GM18507 (cell line): ENCODE measurements around the gene LOXL3.

Experiments used
- DNase-seq: peaks from one replicate; pipeline ENCODE4 v3.0.0; 2011; ENCODE audit warnings: low read depth; ENCODE audit not compliant: insufficient read length; ENCODE audit errors: extremely low spot score
- FAIRE-seq: peaks from 2 replicates; lab custom pipeline; 2011; peaks lifted over from hg19 to GRCh38; lab: Jason Lieb, UNC

LOXL3 gene, protein sequence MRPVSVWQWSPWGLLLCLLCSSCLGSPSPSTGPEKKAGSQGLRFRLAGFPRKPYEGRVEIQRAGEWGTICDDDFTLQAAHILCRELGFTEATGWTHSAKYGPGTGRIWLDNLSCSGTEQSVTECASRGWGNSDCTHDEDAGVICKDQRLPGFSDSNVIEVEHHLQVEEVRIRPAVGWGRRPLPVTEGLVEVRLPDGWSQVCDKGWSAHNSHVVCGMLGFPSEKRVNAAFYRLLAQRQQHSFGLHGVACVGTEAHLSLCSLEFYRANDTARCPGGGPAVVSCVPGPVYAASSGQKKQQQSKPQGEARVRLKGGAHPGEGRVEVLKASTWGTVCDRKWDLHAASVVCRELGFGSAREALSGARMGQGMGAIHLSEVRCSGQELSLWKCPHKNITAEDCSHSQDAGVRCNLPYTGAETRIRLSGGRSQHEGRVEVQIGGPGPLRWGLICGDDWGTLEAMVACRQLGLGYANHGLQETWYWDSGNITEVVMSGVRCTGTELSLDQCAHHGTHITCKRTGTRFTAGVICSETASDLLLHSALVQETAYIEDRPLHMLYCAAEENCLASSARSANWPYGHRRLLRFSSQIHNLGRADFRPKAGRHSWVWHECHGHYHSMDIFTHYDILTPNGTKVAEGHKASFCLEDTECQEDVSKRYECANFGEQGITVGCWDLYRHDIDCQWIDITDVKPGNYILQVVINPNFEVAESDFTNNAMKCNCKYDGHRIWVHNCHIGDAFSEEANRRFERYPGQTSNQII

DNA sequence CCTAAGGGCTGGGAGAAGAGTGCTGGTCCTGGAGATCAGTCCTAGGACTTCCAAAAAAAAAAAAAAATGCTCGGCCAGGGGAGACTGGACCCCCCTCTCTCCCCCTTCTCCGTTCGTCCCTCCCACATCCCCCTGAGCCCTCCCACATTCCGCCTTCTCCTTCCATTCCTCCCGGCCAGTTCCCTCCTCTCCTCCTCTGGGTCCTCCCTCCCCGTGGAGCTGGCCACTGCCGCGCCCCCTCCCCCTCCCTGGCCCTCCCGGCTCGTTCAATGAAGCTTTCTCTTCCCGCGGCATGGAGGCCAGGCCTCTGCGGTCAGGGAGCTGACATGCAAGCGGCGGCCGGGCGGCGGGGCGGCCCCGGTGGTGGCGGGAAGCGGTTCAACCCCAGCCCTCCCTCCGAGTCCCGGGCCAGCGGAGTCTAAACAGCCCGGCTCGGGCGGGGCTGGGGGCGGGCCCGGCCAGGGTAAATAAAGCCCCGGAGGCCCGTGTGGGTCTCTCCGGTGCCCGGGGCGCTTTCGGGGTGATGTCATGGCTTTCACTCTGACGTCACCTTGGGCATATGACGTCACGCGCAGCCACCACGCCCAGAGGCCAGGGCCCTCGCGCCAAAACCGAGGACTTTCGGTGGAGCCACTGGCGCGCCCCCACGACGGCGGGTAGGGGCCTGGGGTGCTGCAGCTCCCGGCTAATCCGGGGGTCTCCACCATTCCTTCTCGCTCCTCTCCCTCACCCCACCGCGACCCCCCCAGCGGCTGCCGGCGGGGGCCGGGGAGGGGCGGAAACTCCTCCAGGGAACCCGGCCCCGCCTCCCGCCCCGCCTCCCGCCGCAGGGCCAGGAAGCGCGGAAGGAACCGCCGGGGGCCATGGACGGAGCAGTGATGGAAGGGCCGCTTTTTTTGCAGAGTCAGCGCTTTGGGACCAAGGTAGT lies at the start of gene LOXL3, which contains the start of gene DOK1:
LOXL3 (minus strand) TSS at position 51 of the 928 bp plus-strand sequence. CDS start 1,308 bp downstream, outside the sequence.
DOK1 (plus strand) TSS at position 829 of the 928 bp plus-strand sequence; CDS start at position 864, 35 bp downstream.
- FAIRE-seq (peak; percentile 81), DNase-seq (peak; percentile 35)

DNA sequence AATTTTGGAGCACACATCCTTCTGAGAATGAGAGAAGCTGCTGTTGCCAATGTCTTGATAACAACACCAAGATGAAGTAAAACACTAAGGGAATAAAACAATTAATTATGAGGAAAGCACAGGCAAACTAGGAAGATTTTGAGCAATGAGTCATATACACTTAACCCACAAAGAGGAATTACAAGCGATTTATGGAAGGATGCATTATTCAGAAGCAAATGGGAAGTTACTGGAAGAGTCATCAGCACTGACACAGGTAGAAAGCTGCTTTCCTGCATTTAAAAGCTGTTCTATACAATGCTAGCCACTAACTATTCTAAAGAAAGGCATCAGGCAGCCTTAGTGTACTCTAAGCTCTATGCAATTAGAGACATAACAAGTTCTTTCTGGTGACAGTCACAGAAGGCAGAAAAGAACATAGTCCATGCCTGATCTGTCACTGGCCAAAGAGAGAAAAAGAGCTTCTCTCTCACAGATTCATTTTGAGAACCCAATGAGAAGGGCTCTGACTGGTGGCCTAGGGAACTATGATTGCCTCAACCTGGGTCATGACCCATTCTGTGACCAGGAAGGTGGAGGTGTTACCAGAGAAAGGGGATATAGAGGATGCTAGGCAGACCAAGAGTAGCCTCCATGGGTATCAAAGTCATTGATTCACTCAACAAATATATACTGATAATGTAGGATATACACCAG lies 49.0 kb upstream of the LOXL3 start:
- DNase-seq (no peak), FAIRE-seq (no peak)

DNA sequence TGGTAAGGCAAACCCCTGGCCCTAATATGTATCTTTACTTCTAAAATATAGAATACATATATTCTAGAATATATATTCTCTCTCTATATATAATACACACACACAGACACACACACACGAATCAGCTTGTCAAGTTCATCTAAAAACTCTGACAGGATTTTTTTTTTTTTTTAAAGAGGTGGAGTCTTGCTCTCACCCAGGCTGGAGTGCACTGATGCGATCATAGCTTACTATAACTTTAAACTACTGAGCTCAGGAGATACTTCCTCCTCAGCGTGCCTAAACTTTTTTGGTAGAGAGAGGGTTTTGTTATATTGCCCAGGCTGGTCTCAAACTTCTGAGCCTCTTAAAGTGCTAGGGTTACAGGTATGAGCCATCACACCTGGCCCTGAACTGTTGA lies 45.9 kb upstream of the LOXL3 start:
- no peak for FAIRE-seq
- no peak for DNase-seq

DNA sequence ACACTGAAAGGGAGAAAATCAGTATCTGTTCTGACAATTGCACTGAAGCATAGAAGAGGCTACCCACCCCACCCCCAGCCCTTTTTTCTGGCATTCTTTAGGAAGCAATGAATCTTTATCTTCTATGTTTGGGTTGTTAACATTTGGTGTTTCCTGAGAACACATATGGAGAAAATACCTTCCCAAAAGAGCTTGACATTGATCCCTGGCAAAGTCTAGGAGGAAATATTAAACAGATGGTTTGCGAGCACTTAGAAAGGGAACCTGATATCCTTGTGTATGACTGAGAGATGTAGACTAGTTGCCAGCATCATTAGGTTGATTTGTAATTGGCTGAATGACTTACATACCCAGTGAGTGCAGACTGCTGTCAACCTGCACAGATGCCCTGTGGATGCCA lies 43.7 kb upstream of the LOXL3 start:
- no peak for DNase-seq
- FAIRE-seq, result no peak

DNA sequence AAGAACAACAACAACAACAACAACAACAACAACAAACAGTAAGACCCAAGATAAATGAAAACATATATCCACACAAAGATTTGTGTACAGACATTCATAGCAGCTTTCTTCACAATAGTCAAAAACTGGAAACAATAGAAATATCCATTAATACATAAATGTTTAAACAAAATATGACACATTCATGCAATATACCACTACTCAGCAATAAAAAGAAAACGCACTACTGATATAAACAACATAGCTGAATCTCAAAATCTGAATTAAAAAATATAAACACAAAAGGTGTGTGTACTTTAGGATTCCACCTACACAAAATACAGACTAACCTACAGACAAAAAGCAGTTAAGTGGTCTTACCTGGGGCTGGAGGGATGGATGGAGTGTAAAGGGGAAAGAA lies 42.8 kb upstream of the LOXL3 start:
- DNase-seq, result no peak
- FAIRE-seq, result no peak

DNA sequence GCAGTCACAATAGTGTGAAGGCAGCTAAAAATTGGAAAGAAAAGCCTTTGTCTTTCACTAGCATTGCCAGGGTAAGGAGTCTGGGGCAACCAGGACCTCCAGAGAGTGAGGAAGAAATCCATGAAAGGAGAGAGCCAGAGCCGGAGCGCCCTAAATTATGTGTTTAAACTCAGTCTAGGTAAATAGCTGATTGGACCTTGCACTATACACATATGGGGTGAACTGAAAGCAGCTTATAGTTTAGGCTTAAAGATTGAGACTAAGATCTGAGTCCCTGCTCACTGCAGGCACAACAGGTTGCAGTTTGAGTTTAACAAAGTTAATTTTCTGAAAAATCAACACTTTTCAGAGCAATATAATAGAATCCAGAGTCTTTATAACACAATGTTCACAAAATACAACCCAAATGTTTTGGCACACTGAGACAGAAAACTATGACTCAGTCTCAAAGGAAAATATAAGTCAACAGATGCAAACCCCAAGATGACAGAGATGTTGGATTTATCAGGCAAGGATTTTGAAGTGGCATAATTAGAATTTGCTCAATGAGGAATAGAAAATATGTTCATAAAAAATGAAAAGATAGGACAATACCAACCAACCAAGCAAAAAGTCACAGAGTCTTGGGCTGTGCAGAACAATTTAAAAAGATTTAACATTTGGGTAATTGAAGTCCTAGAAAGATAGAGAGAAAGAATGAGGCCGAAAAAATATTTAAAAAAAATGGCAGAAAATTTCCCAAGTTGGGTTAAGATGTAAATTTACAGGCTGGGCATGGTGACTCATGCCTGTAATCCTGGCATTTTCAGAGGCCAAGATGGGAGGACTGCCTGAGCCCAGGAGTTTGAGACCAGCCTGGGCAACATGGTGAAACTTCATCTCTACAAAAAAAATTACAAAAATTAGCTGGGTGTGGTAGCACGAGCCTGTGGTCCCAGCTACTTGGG lies 40.4 kb upstream of the LOXL3 start:
- no peak for FAIRE-seq
- no peak for DNase-seq

DNA sequence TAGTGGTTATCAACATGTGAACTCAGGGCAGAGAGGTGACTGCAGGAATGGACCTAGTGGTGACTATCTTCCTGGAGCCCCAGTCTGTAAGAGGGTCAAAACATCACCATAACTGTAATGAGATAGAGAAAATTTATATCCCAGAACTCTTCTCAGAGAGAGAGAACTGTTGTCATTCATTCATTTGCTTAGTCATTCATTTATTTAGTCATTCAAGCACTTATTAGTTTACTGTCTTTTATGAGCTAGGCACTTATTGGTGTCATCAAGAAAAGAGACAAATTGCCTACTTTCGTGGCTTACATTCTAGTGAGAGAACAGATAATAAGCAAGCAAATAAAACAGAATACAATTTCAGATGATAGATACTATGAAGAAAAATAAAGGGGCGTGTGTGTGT lies 34.9 kb upstream of the LOXL3 start:
- FAIRE-seq, result no peak
- no peak for DNase-seq

DNA sequence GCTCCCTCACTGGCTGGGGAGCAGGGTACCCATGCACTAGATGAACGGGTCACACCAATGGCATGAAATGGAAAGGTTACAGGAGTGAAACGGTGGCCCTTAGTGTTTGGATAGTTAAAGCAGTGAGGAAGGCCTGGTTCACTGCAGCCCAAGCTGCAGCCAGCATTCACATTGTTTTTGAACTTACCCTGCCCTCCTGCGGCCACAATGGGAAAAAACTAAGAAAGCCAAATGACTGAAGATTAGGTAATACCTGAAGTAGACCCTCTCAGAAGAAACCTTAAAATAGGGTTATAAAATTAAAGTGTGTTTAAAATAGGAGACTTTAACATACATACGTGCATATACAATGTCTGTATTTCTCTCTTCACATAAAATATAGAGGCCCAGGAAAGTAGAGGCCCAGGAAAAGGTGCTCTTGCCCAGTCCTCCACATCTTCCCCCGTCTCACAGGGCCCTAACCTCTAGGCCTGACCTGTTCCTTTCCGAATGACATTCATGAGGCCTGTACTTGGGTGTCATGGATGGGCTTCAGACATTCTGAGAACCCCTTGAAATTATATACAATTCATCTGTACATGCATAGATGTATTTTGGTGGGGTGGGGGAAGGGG lies 34.0 kb upstream of the LOXL3 start:
- DNase-seq (peak; percentile 64), FAIRE-seq (peak; percentile 90)

DNA sequence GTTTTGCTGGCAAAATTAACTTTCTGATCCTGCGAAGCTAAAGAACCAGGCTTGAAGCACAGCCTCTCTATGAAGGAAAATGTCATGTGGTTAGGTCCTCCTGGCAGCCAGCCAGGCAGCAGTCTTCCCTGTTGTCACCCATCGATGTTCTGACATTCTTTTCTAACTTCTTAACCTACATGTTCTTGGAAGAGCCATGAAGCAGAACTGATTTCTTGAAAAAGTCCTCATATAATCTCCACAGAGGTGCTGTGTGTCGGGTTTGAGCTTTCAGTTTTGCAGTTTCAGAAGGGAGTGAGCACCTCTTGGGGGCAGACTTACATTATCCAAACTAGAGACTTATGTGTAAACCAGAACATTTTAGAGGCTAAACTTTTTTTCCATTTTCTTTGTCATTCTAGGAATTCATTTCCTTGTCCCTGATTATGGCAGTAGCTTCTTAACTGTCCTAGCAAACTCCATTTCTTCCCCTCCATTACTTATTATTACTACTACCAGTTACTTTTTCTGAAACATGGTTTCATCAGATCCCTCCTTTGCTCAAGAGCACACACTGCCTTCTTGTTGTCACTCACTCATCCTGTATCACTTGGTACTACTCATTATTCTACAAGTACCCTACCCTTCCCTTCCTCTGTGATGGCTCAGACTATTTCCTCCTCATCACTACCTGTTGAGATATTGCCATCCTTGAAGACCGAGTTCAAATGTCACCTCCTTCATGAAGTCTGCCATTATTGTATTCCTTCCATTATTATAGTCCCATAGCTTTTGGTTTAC lies 31.9 kb upstream of the LOXL3 start:
- no peak for DNase-seq

DNA sequence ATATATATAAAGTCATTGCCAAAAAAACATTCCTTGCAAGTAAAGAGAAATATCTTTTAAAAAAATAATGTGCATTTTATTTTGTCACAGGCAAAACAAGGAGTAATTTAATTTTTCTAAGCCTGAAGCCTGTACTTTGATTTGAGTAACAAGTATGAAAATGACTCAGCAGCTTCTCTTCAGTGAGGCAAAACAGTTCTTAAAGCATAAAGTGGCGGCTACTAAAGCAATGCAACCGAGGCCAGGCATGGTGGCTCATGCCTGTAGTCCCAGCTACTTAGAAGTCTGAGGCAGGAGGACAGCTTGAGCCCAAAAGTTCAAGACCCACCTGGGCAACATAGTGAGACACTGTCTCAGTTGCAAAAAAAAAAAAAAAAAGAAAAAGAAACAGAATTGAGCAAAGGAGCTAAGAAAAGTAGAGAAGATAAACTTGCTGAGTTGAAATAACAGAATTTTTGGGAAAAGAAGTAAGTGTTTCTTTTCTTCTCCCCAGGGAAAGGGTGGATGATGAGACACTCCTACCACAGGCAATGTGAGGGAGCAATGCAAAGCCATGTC lies 30.4 kb upstream of the LOXL3 start:
- peak; percentile 69 for FAIRE-seq
- DNase-seq, result no peak

More for the DNA sequence above, 31.9 kb upstream of the LOXL3 start:
- FAIRE-seq, result peak; percentile 87

DNA sequence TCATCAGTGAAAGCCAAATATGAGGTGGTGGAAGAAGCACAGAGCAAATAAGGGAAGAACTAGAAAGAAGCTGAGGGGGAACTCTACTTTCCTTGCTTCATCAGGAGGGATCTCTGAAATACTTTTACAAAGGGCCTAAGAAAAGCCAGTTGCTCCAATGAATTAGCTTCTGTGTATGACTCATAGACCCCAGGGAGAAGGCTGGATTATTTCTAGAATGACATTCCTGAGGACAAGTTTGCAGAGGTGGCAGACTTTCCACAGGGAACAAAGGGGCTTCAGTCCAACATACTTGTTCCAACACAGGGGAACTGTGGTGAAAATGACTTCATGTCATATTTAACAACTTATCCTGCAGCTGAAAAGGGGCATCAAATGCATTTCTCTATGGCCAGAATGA lies 29.8 kb upstream of the LOXL3 start:
- DNase-seq (no peak), FAIRE-seq (no peak)

DNA sequence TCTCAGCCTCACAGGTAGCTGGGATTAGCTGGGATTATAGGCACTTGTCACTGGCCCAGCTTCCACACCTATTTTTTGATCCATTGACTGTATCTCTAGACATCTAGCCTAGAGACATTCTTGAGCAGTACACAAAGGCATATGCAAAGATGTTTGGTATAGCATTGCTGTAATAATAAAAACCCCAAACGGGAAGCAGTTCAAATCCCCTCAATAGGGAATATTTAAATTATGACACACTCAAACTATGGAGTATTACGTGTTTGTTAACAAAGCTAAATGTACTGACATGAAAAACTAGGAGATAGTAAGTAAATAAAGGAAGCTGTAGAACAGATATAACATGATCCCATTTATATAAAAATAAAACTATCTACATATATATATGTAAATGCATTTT lies 28.4 kb upstream of the LOXL3 start:
- FAIRE-seq (no peak), DNase-seq (no peak)

DNA sequence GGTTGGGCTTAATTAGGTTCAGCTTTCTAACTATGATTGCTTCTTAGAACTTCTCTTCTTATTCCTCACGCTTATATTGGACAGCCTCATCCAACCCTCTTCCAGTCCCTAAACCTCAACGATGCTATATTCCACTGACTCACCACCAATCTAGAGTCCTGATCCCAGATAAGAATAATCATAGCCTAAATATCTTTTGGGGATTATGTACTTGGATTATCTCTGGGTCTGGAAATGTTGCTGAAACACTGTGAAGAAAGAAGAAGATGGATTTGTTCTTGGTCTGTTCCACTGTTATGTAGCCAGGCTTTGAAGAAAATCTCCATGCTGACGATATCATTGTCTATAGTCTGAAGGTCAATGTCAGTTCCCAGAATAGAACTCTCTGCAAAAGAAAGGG lies 27.7 kb upstream of the LOXL3 start:
- FAIRE-seq (no peak), DNase-seq (no peak)

DNA sequence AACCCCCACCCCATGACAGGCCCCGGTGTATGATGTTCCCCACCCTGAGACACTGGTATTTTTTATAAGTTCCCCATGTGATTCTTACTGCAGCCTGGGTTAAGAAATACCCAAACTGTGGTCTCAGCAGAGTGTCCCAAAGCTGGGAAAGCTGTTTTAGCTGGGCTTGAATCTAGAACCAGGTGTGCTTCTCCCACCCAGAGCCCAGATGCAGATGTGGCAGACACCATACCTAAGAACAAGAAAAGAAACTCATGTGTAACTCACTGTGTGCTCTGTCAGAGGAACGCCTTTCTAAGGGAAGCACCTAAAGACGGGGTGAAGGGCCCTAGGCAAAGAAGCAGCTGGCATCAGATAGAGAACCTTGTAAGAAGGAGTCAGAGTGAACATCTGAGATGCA lies 24.7 kb upstream of the LOXL3 start:
- FAIRE-seq (peak; percentile 35), DNase-seq (no peak)

DNA sequence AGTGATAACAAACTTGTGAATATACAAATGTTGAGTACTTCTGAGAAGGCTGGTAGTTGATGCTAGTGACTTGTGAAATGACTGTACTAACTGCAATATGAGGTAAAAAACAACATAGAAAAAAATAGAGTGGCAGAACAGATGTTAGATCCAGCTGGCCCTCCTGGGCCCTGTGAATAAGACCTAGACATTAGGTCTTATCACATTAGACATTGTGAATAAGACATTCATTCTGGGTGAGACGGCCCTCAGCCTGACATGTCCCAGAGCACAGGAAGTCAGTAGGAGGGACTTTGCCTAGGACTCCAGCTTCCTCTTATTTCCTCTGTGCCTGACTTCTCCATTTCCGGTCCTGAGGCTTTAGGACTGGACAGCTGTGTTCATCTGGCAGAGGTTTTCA lies 23.7 kb upstream of the LOXL3 start:
- FAIRE-seq (peak; percentile 68), DNase-seq (no peak)

DNA sequence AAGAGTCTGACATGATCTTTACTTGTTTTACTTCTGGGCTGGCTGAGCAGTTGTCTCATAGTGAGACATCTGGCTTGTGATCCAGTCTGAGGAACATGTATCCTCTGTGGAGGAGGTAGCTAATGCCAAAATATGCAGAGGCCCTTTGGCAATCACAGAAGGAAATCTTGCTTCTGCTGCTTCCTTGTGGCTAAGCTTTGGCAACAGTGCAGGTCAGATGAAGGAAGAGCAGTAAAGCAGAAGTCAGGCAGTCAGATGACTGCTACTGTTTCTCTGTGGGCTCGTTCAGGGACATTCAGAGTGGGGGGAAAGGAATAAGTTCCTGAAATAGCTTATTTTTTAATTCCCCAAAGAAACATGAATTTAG lies 23.1 kb upstream of the LOXL3 start:
- peak; percentile 26 for FAIRE-seq

More for the DNA sequence above, 23.1 kb upstream of the LOXL3 start:
- DNase-seq, result no peak
